Stomach (tissue), 9 donors: ENCODE results near the gene MSRB2. TPM values are rescaled to one million over a fixed set of nuclear protein-coding genes. Genes with fewer than 3 reads are reported as not detected.

ENCODE experiments used
- DNase-seq, 2 donors: peaks; one replicate each; pipeline versions ENCODE4 v3.0.0 to v3.0.0-alpha.2; 2013 to 2019
- H3K27ac ChIP-seq, 5 donors: fragments of 200-600 bp in 4 of 5; sonication (generic) in 4 of 5; one replicate each; pipeline ENCODE4 v1.5.1; 2013 to 2019; ENCODE audit warnings: mild to moderate bottlenecking in 1 of 5, moderate library complexity in 1 of 5
- H3K27me3 ChIP-seq, 3 donors: fragments of 200-600 bp; sonication (generic); one replicate each; pipeline ENCODE4 v1.5.1; 2017 to 2019; ENCODE audit warnings: mixed run types in 1 of 3
- H3K36me3 ChIP-seq, 4 donors: fragments of 200-600 bp; sonication (generic); 1 replicate in 3 of 4; 2 replicates in 1 of 4; pipeline ENCODE4 v1.5.1; 2016 to 2019
- H3K4me1 ChIP-seq, 4 donors: fragments of 200-600 bp; sonication (generic); one replicate each; pipeline ENCODE4 v1.5.1; 2016 to 2019
- H3K4me3 ChIP-seq, 4 donors: fragments of 200-600 bp; sonication (generic) in 3 of 4; one replicate each; pipeline ENCODE4 v1.5.1; 2016 to 2019; ENCODE audit warnings: mild to moderate bottlenecking in 1 of 4
- H3K9me3 ChIP-seq, 4 donors: fragments of 200-600 bp; sonication (generic); one replicate each; pipeline ENCODE4 v1.5.1; 2016 to 2019
- CTCF ChIP-seq, 7 experiments: fragments of 450-650 bp in 4 of 7; fragments of 200-600 bp in 3 of 7; sonication (generic) in 3 of 7; IDR thresholded peaks; one replicate each; pipeline ENCODE4 v1.5.1; 2016 to 2019; ENCODE audit warnings: antibody characterized with exemption in 7 of 7, control low read depth in 2 of 7, mild to moderate bottlenecking in 1 of 7
- EP300 ChIP-seq: sonication (generic); formaldehyde crosslinking; IDR thresholded peaks from one replicate; pipeline ENCODE4 v1.6.1; 2017; ENCODE audit warnings: antibody characterized with exemption
- POLR2A ChIP-seq, 4 donors: fragments of 450-650 bp; IDR thresholded peaks; one replicate each; pipeline ENCODE4 v1.6.1; 2016; ENCODE audit warnings: antibody characterized with exemption in 4 of 4, control low read depth in 2 of 4, mild to moderate bottlenecking in 1 of 4, moderate library complexity in 1 of 4
- POLR2AphosphoS5 ChIP-seq, 3 donors: sonication (generic); formaldehyde crosslinking; IDR thresholded peaks; one replicate each; pipeline ENCODE4 v1.6.1; 2016; ENCODE audit warnings: antibody characterized with exemption in 3 of 3
- WGBS, 5 donors: extraction: QIAGEN DNeasy Blood & Tissue Kit in 3 of 5; methylation state at CpG; one replicate each; pipeline versions ENCODE4 v1.1.5 to v1.1.7; 2013 to 2018; 5-methylcytosine and 5-hydroxymethylcytosine counted together
- intact Hi-C: fragments of 100-400 bp; cut with DNase I; formaldehyde crosslinking; loops from one replicate; pipeline ENCODE4 v1.15.1; 2023; ENCODE audit warnings: low total_unique reads
- polyA plus RNA-seq, 3 donors: library from polyadenylated mRNA; stranded (reverse); fragments of 200-250 nt; gene quantifications; one replicate each; pipeline ENCODE4 v1.2.3, GENCODE V29; 2013
- total RNA-seq, 5 donors: library from RNA; depleted of rRNA; stranded (reverse); fragments of >200 nt; gene quantifications; one replicate each; pipeline versions ENCODE4 v1.1.0 to v1.2.3, GENCODE V29; 2014 to 2016
- donor health status: healthy with polysubstance abuse.
- donor health status: Bipolar disorder and iron deficiency.
- donor health status: healthy.

The MSRB2 gene
- total and polyA plus RNA-seq, 8 donors, result 2.3 to 35.6 (median 13.5) TPM

DNA sequence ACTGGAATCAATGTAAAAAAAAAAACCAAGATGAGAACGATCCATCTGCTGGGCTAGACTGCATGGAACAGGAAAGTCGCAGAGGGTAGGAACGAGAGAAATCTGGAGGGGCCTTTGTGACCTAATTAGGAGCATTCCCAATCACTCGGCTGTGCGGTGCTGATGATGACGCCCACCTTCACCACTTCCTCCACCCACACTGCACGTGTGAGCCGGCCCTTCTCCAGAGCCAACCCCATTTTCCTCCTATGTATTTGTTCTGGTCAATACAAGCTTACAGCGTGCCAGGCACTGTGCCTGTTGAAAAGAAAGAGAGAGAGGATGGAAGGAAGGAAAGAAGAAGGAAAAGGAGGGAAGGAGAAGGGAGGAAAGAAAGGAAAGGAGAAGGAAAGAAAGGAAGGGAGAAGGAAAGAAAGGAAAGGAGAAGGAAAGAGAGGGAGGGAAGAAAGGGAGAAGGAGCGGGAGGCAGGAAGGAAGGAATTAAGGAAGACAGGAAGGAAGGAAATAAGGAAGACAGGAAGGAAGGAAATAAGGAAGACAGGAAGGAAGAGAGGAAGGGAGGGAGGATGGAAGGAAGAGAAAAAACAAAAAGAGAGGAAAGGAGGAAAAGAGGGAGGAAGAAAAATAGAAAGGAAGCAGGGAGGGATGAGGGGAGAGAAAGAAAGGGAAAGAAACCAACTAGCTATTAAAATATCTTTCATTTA, 61.2 kb downstream of the MSRB2 start:
- DNase-seq, result no peak
- H3K4me3 ChIP-seq, result no peak overlapping the region
- H3K36me3 ChIP-seq, result no peaks in the 10 kb centered on the region
- peaks cover 0 to 33% (median 4%) of the 10 kb centered on the region in 3 donors for H3K27me3 ChIP-seq
- intact Hi-C loops, result no loop called here
- peaks cover 0 to 9% (median 6%) of the 10 kb centered on the region in 4 donors for H3K4me1 ChIP-seq
- no peak overlapping the region for H3K27ac ChIP-seq
- no peaks in the 10 kb centered on the region for H3K9me3 ChIP-seq
- TF ChIP-seq CTCF (IDR thresholded peaks at IDR 0.05), result no peak
- TF ChIP-seq POLR2A (IDR thresholded peaks at IDR 0.05), result no peak
- no peak for TF ChIP-seq POLR2AphosphoS5 (IDR thresholded peaks at IDR 0.05)
- TF ChIP-seq EP300, result no peak
- 54 to 65% (median 63%) methylated on average over 10 of the region's 10 CpGs for WGBS, 5 donors

GRCh38 chr10:23157239-23157681, 61.9 kb downstream of the MSRB2 start:
- Histone ChIP-seq H3K9me3 (no peaks in the 10 kb centered on the region), H3K27me3 (peaks cover 0 to 39% (median 4%) of the 10 kb centered on the region in 3 donors), H3K4me1 (peaks cover 0 to 9% (median 6%) of the 10 kb centered on the region in 4 donors), H3K4me3 (no peak overlapping the region), H3K27ac (no peak overlapping the region), H3K36me3 (no peaks in the 10 kb centered on the region)
- 57 to 76% (median 64%) methylated on average over 14 of the region's 14 CpGs for WGBS, 5 donors
- no peak for DNase-seq
- intact Hi-C loops, result no loop called here
- no peak for TF ChIP-seq CTCF (IDR thresholded peaks at IDR 0.05)
- TF ChIP-seq POLR2AphosphoS5 (IDR thresholded peaks at IDR 0.05), result no peak
- TF ChIP-seq POLR2A (IDR thresholded peaks at IDR 0.05), result no peak
- TF ChIP-seq EP300, result no peak

GRCh38 chr10:23157691-23158369, 62.5 kb downstream of the MSRB2 start:
- DNase-seq, result peak in 1 of 2 donors; percentile 58
- TF ChIP-seq CTCF (IDR thresholded peaks at IDR 0.05), result no peak
- TF ChIP-seq POLR2AphosphoS5 (IDR thresholded peaks at IDR 0.05), result no peak
- TF ChIP-seq POLR2A (IDR thresholded peaks at IDR 0.05), result no peak
- no peak for TF ChIP-seq EP300
- Histone ChIP-seq H3K9me3 (no peaks in the 10 kb centered on the region), H3K4me3 (no peak overlapping the region), H3K27ac (no peak overlapping the region), H3K4me1 (peaks cover 0 to 9% (median 6%) of the 10 kb centered on the region in 4 donors), H3K27me3 (peaks cover 0 to 39% (median 4%) of the 10 kb centered on the region in 3 donors), H3K36me3 (no peaks in the 10 kb centered on the region)
- WGBS, 5 donors, result 41 to 48% (median 46%) methylated on average over 12 of the region's 12 CpGs
- intact Hi-C loops, result no loop called here

- no peak overlapping the region for H3K27ac ChIP-seq
- DNase-seq, result peak; percentile 49 to 85
- H3K4me3 ChIP-seq, result no peak overlapping the region
- no peaks in the 10 kb centered on the region for H3K9me3 ChIP-seq
- no peak for TF ChIP-seq POLR2A (IDR thresholded peaks at IDR 0.05)
- TF ChIP-seq POLR2AphosphoS5 (IDR thresholded peaks at IDR 0.05), result no peak
- peak in 5 of 7 experiments; percentile 51 to 76 (median 65) for TF ChIP-seq CTCF (IDR thresholded peaks at IDR 0.05)
- TF ChIP-seq EP300, result no peak
- WGBS, 5 donors, result 1 to 7% (median 3%) methylated on average over 5 of the region's 5 CpGs
- intact Hi-C loops, result no loop called here
- peaks cover 0 to 9% (median 6%) of the 10 kb centered on the region in 4 donors for H3K4me1 ChIP-seq
- H3K27me3 ChIP-seq, result peaks cover 0 to 42% (median 5%) of the 10 kb centered on the region in 3 donors
- H3K36me3 ChIP-seq, result no peaks in the 10 kb centered on the region
Measured at GRCh38 chr10:23158370-23158769, 63.0 kb downstream of the MSRB2 start.
